ENCODE data around the gene SMURF2.

The SMURF2 gene

DNA sequence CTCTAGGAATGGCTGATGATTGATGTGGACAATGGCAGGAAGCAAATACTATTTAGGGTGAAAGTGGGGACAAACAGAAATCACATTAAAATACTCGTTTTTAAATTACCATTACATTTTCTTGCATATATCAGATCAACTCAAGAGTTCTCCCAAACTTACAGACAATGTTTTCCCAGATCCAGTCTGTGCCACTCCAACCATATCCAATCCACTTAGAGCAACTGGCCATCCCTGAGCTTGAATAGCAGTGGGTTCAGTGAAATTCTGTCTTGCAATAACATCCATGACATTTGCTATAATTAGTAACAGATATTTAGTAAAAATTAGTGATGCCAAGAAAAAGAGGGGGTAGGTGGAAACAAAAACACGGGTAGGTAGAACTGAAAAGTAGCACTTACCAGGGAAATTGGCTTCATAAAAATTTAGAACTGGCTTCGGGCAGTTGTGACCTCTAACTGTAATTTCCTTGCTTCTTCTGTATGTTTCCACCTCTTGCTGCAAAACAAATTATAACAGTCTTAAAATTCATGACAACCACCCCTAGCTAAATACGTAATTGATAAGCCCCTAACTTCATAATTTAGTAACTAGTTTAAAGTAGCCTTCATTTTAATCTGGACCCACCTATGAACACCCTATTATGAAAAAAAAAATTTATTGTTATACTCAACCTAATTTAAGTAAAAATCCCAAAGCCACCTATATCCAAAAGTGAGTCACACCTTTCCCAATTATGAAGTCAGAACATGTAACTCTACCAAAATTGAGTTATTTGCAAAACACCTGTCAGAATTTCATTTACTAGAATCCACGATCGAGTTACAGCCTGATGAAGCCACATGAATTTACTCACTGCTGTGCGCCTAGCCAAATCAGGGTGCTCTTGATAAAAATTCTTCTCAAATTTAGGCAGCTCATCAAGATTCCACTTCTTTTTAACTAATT is 158.0 kb downstream of the SMURF2 start:
- Histone ChIP-seq H3K36me3 (peaks cover 67% of the 10 kb centered on the region), H3K4me1 (no peaks in the 10 kb centered on the region), H3K9me3 (no peaks in the 10 kb centered on the region), H3K4me3 (ENCODE audit: low read depth, low read length) (peak overlapping the region; percentile 73), H3K27me3 (no peaks in the 10 kb centered on the region)
- TF ChIP-seq, protein P1, sequence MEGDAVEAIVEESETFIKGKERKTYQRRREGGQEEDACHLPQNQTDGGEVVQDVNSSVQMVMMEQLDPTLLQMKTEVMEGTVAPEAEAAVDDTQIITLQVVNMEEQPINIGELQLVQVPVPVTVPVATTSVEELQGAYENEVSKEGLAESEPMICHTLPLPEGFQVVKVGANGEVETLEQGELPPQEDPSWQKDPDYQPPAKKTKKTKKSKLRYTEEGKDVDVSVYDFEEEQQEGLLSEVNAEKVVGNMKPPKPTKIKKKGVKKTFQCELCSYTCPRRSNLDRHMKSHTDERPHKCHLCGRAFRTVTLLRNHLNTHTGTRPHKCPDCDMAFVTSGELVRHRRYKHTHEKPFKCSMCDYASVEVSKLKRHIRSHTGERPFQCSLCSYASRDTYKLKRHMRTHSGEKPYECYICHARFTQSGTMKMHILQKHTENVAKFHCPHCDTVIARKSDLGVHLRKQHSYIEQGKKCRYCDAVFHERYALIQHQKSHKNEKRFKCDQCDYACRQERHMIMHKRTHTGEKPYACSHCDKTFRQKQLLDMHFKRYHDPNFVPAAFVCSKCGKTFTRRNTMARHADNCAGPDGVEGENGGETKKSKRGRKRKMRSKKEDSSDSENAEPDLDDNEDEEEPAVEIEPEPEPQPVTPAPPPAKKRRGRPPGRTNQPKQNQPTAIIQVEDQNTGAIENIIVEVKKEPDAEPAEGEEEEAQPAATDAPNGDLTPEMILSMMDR (IDR thresholded peaks at IDR 0.05; ENCODE audit: low read depth, low read length), result no peak
- no peak for DNase-seq

DNA sequence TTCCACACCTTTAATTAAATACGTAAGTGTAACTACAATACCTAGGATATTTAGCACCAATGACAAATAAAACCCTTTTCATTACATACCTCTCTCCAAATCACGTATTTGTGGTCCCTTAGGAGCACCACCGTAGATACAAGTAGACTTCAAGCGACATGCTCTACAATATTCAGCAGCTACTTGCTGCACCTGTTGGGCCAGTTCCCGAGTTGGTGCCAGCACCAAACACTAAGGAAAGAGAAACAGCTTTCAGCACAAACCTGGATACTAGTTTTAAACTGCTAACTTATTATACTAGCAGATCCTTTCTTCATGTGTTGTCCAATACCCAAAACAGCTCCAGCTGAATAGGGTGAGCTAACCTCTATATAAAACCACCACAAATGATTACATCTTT is 158.8 kb downstream of the SMURF2 start:
- no peaks in the 10 kb centered on the region; the same call in 1 of the 2 replicates for H3K4me1 ChIP-seq
- TF ChIP-seq, protein P1 (IDR thresholded peaks at IDR 0.05; ENCODE audit: low read depth, low read length), result no peak
- H3K27me3 ChIP-seq, result no peaks in the 10 kb centered on the region; the same call in 1 of the 2 replicates
- no peak overlapping the region for H3K4me3 ChIP-seq (ENCODE audit: low read depth, low read length)
- DNase-seq, result no peak
- peaks cover 71% of the 10 kb centered on the region for H3K36me3 ChIP-seq
- H3K9me3 ChIP-seq, result no peaks in the 10 kb centered on the region

DNA sequence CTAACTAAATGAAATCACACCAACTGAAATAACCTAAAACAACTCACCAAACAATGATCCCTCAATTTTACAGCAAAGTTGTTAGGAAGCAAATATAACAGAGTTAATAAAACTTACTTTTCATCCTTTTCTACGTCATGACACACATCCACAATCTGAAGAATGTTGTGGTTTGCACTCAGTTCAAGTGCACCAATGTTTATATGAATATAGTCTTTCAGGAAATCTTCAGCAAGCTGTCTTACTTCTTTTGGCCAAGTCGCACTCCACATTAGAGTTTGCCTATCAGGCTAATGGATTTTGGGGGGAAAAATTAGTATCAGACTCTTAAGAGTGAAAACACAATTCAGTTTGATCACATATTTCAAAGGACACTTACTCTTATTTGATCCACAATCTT is 159.3 kb downstream of the SMURF2 start:
- H3K27me3 ChIP-seq, result no peaks in the 10 kb centered on the region; the same call in 1 of the 2 replicates
- no peaks in the 10 kb centered on the region; the same call in 1 of the 2 replicates for H3K4me1 ChIP-seq
- DNase-seq, result no peak
- TF ChIP-seq, protein P1 (IDR thresholded peaks at IDR 0.05; ENCODE audit: low read depth, low read length), result no peak
- no peaks in the 10 kb centered on the region for H3K9me3 ChIP-seq
- H3K4me3 ChIP-seq (ENCODE audit: low read depth, low read length), result no peak overlapping the region
- peaks cover 76% of the 10 kb centered on the region for H3K36me3 ChIP-seq

DNA sequence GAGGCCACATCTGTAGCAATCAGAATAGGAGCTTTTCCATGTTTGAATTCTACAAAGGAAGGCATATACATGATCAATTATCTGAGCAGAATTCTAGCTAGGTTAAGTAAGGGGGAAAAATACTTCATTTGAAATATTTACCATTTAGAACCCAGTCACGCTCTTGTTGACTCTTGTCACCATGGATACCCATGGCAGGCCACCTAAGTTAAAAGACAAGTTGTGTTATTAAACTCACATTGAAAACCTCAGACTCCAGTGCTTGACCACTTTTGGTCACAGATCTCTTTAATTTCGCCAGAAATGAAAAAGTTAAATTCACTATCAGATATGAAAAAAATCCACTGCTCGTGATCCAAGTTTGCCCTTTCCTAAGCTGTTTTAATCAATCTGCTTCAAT is 160.1 kb downstream of the SMURF2 start:
- DNase-seq, result no peak
- no peaks in the 10 kb centered on the region; the same call in 1 of the 2 replicates for H3K4me1 ChIP-seq

DNA sequence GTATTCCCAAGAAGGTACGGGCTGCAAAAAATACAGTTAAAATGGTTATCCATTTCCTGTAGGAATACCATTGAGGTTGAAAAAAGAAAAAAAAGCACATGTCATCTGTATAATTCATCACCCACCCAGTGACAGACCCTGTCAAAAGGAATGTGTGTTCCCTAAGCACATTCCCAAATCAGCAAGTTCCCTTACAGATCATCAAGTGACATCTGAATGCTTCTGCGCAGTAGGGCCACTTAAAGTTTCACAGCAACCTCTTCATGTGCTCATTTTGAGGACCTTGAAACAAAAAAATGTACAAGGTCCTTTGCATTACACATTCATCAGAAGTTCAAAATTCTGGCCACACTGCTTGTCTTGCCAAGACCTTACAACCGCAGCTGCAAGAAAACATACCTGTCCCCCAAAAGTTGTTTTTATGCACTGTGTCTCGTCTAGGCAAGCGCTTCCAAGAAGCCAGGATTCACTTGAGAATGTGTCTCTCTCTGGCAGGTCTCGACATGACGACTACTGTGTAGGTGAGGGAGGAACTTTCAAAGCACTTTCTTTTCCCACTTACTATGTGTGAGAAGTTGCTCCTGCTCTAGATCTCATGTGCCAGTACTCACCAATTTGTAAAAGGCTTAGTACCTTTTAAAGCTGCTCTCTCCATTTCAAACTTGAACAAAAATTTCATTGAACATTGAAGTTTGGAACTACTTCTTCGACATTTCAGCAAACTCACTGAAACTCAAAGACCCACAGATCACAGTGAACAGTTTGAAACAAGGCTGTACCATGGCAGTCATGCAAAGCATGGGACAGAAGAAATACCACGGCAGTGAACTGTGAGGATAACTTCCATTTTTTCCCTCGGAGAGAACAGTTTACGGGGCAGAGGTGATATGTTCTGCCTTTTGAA is 161.0 kb downstream of the SMURF2 start:
- Histone ChIP-seq H3K4me1 (no peaks in the 10 kb centered on the region; the same call in 1 of the 2 replicates), H3K9me3 (no peaks in the 10 kb centered on the region), H3K27me3 (no peaks in the 10 kb centered on the region; the same call in 1 of the 2 replicates), H3K36me3 (peaks cover 77% of the 10 kb centered on the region), H3K4me3 (ENCODE audit: low read depth, low read length) (no peak overlapping the region)
- no peak for DNase-seq
- TF ChIP-seq, protein P1 (IDR thresholded peaks at IDR 0.05; ENCODE audit: low read depth, low read length), result no peak

More for the DNA sequence above, 160.1 kb downstream of the SMURF2 start:
- Histone ChIP-seq H3K36me3 (peaks cover 77% of the 10 kb centered on the region), H3K4me3 (ENCODE audit: low read depth, low read length) (no peak overlapping the region), H3K9me3 (no peaks in the 10 kb centered on the region), H3K27me3 (no peaks in the 10 kb centered on the region; the same call in 1 of the 2 replicates)
- TF ChIP-seq, protein P1 (IDR thresholded peaks at IDR 0.05; ENCODE audit: low read depth, low read length), result no peak
